Gastrocnemius medialis (tissue), 4 donors: ENCODE measurements around the gene IFNG.

Experiments
- CTCF ChIP-seq, 5 experiments: fragments of 450-650 bp in 3 of 5; fragments of 200-600 bp in 2 of 5; sonication (generic) in 2 of 5; IDR thresholded peaks in 4 of 5; conservative IDR thresholded peaks in 1 of 5; 1 replicate in 4 of 5; 2 replicates in 1 of 5; pipeline ENCODE4 v1.5.1; 2016 to 2019; ENCODE audit warnings: antibody characterized with exemption in 5 of 5, mild to moderate bottlenecking in 3 of 5, moderate library complexity in 3 of 5
- POLR2A ChIP-seq, 2 donors: fragments of 450-650 bp; IDR thresholded peaks; one replicate each; pipeline ENCODE4 v1.6.1; 2017; ENCODE audit warnings: antibody characterized with exemption in 2 of 2, mild to moderate bottlenecking in 2 of 2, moderate library complexity in 2 of 2

GRCh38 chr12:68158432-68158831, 1.1 kb downstream of the IFNG start:
- peak in 4 of 5 experiments; percentile 6 to 51 (median 28) for TF ChIP-seq CTCF (IDR thresholded peaks at IDR 0.05 in 4 of 5, conservative IDR thresholded peaks at IDR 0.05 in 1 of 5)
- TF ChIP-seq POLR2A (IDR thresholded peaks at IDR 0.05): no peak
